ENCODE data around the gene FXYD3.

FXYD3 gene

DNA sequence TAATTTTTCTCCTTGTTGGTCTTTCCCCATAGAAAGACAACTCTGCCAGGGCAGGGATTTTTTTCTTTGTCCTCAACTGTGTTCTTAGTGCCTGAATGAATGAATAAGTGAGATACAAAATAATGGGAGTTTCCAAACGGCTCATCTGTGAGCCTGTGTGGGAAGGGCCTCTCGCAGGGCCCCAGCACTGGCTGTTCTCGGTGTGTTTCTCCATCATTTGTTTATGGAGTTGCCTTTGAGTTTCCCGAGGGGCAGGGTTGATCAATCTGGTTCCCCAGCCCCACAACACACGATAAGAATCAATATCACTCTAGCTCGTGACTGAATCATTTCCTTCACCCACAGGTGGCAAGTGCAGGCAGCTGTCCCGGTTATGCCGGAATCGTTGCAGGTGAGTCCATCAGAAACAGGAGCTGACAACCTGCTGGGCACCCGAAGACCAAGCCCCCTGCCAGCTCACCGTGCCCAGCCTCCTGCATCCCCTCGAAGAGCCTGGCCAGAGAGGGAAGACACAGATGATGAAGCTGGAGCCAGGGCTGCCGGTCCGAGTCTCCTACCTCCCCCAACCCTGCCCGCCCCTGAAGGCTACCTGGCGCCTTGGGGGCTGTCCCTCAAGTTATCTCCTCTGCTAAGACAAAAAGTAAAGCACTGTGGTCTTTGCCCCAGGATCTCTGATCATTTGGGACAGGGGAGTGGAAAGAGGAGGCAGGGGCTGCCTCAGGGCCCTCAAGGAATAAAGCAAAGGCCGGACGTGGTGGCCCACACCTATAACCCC is 53.8 kb downstream of the FXYD3 start:
- Histone ChIP-seq H3K27me3 (no peaks in the 10 kb centered on the region), H3K27ac (no peak overlapping the region), H3K4me3 (no peak overlapping the region), H3K4me1 (no peaks in the 10 kb centered on the region), H3K9me3 (peaks cover 0 to 18% (median 12%) of the 10 kb centered on the region in 3 donors), H3K36me3 (peaks cover 17 to 30% (median 29%) of the 10 kb centered on the region in 3 donors)
- intact Hi-C loops (cut with DNase I; ENCODE audit: low total_unique reads) = no loop called here
- DNase-seq = no peak
- TF ChIP-seq, protein P1, sequence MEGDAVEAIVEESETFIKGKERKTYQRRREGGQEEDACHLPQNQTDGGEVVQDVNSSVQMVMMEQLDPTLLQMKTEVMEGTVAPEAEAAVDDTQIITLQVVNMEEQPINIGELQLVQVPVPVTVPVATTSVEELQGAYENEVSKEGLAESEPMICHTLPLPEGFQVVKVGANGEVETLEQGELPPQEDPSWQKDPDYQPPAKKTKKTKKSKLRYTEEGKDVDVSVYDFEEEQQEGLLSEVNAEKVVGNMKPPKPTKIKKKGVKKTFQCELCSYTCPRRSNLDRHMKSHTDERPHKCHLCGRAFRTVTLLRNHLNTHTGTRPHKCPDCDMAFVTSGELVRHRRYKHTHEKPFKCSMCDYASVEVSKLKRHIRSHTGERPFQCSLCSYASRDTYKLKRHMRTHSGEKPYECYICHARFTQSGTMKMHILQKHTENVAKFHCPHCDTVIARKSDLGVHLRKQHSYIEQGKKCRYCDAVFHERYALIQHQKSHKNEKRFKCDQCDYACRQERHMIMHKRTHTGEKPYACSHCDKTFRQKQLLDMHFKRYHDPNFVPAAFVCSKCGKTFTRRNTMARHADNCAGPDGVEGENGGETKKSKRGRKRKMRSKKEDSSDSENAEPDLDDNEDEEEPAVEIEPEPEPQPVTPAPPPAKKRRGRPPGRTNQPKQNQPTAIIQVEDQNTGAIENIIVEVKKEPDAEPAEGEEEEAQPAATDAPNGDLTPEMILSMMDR (IDR thresholded peaks at IDR 0.05) = no peak

DNA sequence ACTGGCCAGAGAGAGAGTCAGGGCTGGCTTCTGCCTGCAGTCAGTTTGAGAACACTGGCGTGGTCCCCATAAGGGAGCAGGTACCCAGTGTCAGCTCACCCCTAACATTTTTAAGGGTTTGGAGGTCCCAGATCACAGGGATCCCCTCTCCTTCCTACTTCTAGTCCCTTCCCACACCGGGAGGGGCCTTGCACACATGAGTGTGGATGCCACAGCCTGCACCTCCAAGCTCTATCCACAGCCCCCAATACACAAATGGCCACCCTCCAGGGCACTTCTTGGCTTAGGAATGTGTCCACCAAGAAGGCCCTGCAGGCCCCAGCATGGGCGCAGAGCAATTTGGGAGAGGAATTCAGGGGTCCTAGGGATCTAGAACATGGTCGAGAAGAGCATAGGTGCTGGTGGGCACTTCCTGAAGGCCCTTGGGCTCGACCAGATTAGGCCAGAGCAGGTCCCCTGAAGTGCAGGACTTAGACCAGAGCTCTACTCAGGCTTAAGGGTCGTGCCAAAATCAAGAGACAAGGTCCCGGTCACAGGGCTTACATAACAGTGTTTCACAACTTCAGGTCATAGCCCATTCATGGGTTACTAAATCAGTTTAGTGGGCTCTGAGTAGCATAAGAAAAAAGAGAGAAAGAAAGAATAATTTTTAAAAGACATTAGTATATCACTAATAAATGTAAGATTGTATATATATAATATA is 54.9 kb downstream of the FXYD3 start:
- Histone ChIP-seq H3K4me1 (no peaks in the 10 kb centered on the region), H3K36me3 (peaks cover 12 to 20% (median 18%) of the 10 kb centered on the region in 3 donors), H3K27ac (no peak overlapping the region), H3K9me3 (peaks cover 0 to 10% (median 10%) of the 10 kb centered on the region in 3 donors), H3K27me3 (no peaks in the 10 kb centered on the region), H3K4me3 (no peak overlapping the region)
- DNase-seq = no peak
- TF ChIP-seq, protein P1 (IDR thresholded peaks at IDR 0.05) = no peak
- intact Hi-C loops (cut with DNase I; ENCODE audit: low total_unique reads) = no loop called here

DNA sequence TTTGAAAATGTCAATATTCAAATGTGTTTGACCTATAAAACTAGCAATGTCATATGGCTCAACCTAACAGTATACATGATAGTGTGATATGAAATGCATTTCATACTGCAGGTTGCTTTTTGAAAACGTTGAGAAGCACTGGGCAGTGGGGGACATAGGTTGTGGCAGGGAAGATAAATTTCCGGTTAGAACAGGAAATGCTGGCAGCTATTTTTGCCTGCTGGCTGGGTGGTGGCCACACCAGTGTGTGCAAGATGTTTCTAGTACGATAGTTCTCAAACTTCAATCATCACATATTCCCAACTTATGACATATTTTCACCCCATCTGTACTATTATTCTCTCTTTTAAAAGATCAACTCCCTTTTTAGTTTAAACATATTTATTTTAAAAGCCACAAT is 56.1 kb downstream of the FXYD3 start:
- Histone ChIP-seq H3K9me3 (no peaks in the 10 kb centered on the region), H3K36me3 (peaks cover 3 to 8% (median 6%) of the 10 kb centered on the region in 3 donors), H3K27ac (no peak overlapping the region), H3K4me1 (no peaks in the 10 kb centered on the region), H3K4me3 (no peak overlapping the region), H3K27me3 (peaks cover 0 to 4% of the 10 kb centered on the region in 2 donors)
- TF ChIP-seq, protein P1 (IDR thresholded peaks at IDR 0.05) = no peak
- no peak for DNase-seq
- intact Hi-C loops (cut with DNase I; ENCODE audit: low total_unique reads) = no loop called here

Measured in tibial artery (tissue), 4 donors.